SK-N-SH (cell line): Measurements from ENCODE around the gene SUSD3.

Experiments used
- CTCF ChIP-seq: fragments of 200-600 bp; sonication (generic); IDR thresholded peaks from 2 replicates; pipeline ENCODE4 v1.6.1; 2017; ENCODE audit warnings: antibody characterized with exemption, mild to moderate bottlenecking, moderate library complexity
- EP300 ChIP-seq, 2 experiments: IDR thresholded peaks; 2 replicates each; pipeline versions ENCODE4 v1.4.0 to v1.6.1; 2012; ENCODE audit warnings: borderline replicate concordance in 1 of 2, low read depth in 1 of 2, low read length in 1 of 2
- EZH2phosphoT487 ChIP-seq: fragments of 200-600 bp; sonication (generic); IDR thresholded peaks from 2 replicates; pipeline ENCODE4 v1.6.1; 2017; ENCODE audit warnings: low read depth, mixed run types, mild to moderate bottlenecking, antibody characterized with exemption, moderate library complexity, borderline replicate concordance
- MAX ChIP-seq: IDR thresholded peaks from 2 replicates; pipeline ENCODE4 v1.4.0; 2012; ENCODE audit warnings: low read depth
- MEF2A ChIP-seq: IDR thresholded peaks from 2 replicates; pipeline ENCODE4 v1.4.0; 2012; ENCODE audit warnings: low read depth, borderline replicate concordance
- MXI1 ChIP-seq: IDR thresholded peaks from 2 replicates; pipeline ENCODE4 v1.6.1; 2012; ENCODE audit warnings: mild to moderate bottlenecking, low read depth, low read length, improper control_type of control experiment
- NFIC ChIP-seq: IDR thresholded peaks from 2 replicates; pipeline ENCODE4 v1.4.0; 2012; ENCODE audit warnings: borderline replicate concordance
- RAD21 ChIP-seq: IDR thresholded peaks from 2 replicates; pipeline ENCODE4 v1.6.1; 2012; ENCODE audit warnings: mild to moderate bottlenecking, low read length
- RCOR1 ChIP-seq: fragments of 150-350 bp; IDR thresholded peaks from 2 replicates; pipeline ENCODE4 v1.6.1; 2017; ENCODE audit warnings: antibody characterized with exemption, low read length
- RFX5 ChIP-seq: IDR thresholded peaks from 2 replicates; pipeline ENCODE4 v1.6.1; 2012; ENCODE audit warnings: mild to moderate bottlenecking, improper control_type of control experiment, low read length
- SIN3A ChIP-seq: IDR thresholded peaks from 2 replicates; pipeline ENCODE4 v1.6.1; 2012; ENCODE audit warnings: low read depth, mild to moderate bottlenecking, low read length, moderate library complexity, borderline replicate concordance
- TAF1 ChIP-seq: IDR thresholded peaks from 2 replicates; pipeline ENCODE4 v1.6.1; 2012; ENCODE audit warnings: low read depth, mild to moderate bottlenecking, low read length, moderate library complexity, borderline replicate concordance
- USF2 ChIP-seq: fragments of 150-350 bp; IDR thresholded peaks from 2 replicates; pipeline ENCODE4 v1.6.1; 2017; ENCODE audit warnings: antibody characterized with exemption, low read length, low read depth, borderline replicate concordance

DNA sequence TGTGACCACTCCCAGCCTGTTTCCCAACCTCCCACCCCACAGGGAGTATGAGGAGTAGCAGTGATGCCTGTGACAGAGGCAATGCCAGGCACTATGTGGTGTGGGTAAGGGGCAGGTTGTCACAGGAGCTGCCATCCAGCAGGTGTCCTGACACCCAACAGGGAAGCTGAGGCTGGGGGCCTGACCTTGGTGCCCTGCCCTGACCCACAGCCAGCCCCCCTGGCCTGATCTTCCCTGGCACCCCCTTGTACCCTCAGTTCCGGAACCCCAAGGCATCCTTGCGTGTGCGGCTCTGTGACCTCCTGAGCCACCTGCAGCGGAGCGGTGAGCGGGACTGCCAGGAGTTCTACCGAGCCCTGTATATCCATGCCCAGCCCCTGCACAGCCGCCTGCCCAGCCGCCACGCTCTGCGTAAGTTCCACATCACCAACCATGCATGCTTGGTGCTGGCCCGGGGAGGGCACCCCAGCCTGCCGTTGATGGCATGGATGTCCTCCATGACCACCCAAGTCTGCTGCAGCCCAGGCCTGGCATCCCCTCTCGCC is 51.9 kb downstream of the SUSD3 start:
- TF ChIP-seq EP300 (IDR thresholded peaks at IDR 0.05; ENCODE audit: borderline replicate concordance in 1 of 2, low read depth in 1 of 2, low read length in 1 of 2) = no peak
- no peak for TF ChIP-seq MEF2A
- TF ChIP-seq SIN3A = no peak
- TF ChIP-seq USF2 = no peak
- TF ChIP-seq CTCF = no peak
- TF ChIP-seq NFIC = no peak
- TF ChIP-seq MXI1 = no peak
- no peak for TF ChIP-seq RFX5
- TF ChIP-seq RAD21 = no peak
- no peak for TF ChIP-seq EZH2phosphoT487
- no peak for TF ChIP-seq TAF1
- no peak for TF ChIP-seq RCOR1
- TF ChIP-seq MAX = no peak
